ENCODE data around the gene HTR3E.

GRCh38 chr3:184132945-184133344 lies 36.1 kb downstream of the HTR3E start:
- no peak for TF ChIP-seq YY1 (IDR thresholded peaks at IDR 0.05; ENCODE audit: insufficient read depth, insufficient read length)
- TF ChIP-seq ZNF274 (IDR thresholded peaks at IDR 0.05; ENCODE audit: low read depth, low read length): no peak
